GM03348 (cell line): ENCODE results near the gene RNFT1.
"Not testable (repeated sequence)": the region's sequence is repeated elsewhere in the genome, so short reads cannot be mapped to it uniquely, and the experiment has no call there.

Source experiments
- DNase-seq: peaks from one replicate; pipeline ENCODE4 v3.0.0; 2012; ENCODE audit warnings: low spot score

The RNFT1 gene

GRCh38 chr17:59930121-59930520 is 34.4 kb downstream of the RNFT1 start:
- DNase-seq = not testable (repeated sequence)

- not testable (repeated sequence) for DNase-seq
Measured at GRCh38 chr17:59920637-59921036, 43.9 kb downstream of the RNFT1 start.

- no peak for DNase-seq
Measured at GRCh38 chr17:59916446-59916845, 48.1 kb downstream of the RNFT1 start.

- peak; percentile 74 for DNase-seq
Measured at GRCh38 chr17:59914274-59914854, 50.2 kb downstream of the RNFT1 start.

GRCh38 chr17:59907467-59907866 is 57.1 kb downstream of the RNFT1 start:
- no peak for DNase-seq

DNA sequence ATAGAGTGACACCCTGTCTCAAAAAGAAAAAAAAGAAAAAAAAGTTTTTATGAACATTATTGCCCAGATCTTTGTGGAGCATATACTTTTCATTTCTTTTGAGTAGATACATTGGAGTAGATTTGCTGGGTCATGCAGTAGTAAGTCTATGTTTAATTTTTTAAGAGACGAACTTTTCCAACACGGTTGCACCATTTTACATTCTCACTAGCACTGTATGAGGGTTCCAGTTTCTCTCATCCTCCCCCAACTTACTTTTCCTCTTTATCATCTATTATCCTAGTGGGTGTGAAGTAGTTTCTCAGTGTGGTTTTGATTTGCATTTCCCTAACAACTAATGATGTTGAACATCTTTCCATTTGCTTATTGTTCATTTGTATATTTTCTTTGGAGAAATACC is 61.1 kb downstream of the RNFT1 start:
- DNase-seq = no peak
